Keratinocyte (primary cell): ENCODE data around the gene GRK5. TPM values are rescaled to one million over a fixed set of nuclear protein-coding genes. Genes with fewer than 3 reads are reported as not detected.

ENCODE experiments used
- DNase-seq: peaks from one replicate; pipeline ENCODE4 v3.0.0-alpha.2; 2011; ENCODE audit warnings: low read depth, missing footprints, low spot score
- FAIRE-seq: peaks from 2 replicates; lab custom pipeline; 2011; peaks lifted over from hg19 to GRCh38; lab: Jason Lieb, UNC
- H2AFZ ChIP-seq: 2 replicates; pipeline ENCODE4 v1.6.0; 2012; ENCODE audit warnings: low read length, control low read depth, inconsistent platforms; ENCODE audit not compliant: control insufficient read depth
- H3K27ac ChIP-seq: 2 replicates; pipeline ENCODE4 v1.5.1; 2011; ENCODE audit warnings: low read length; ENCODE audit not compliant: control insufficient read depth, insufficient read depth
- H3K27me3 ChIP-seq: 3 replicates; pipeline ENCODE4 v1.6.0; 2011; ENCODE audit warnings: low read length; ENCODE audit not compliant: control insufficient read depth, insufficient read depth; ENCODE audit errors: extremely low read depth
- H3K36me3 ChIP-seq, 2 experiments: 2 replicates in 1 of 2; 3 replicates in 1 of 2; pipeline ENCODE4 v1.5.1; 2011; ENCODE audit warnings: low read length in 2 of 2, mild to moderate bottlenecking in 1 of 2; ENCODE audit not compliant: control insufficient read depth in 2 of 2, insufficient read depth in 2 of 2; ENCODE audit errors: extremely low read depth in 1 of 2
- H3K4me1 ChIP-seq: 3 replicates; pipeline ENCODE4 v1.5.1; 2011; ENCODE audit warnings: low read length; ENCODE audit not compliant: control insufficient read depth, insufficient read depth; ENCODE audit errors: extremely low read depth
- H3K4me2 ChIP-seq: 3 replicates; pipeline ENCODE4 v1.6.0; 2011; ENCODE audit warnings: low read depth, low read length; ENCODE audit not compliant: control insufficient read depth, insufficient read depth; ENCODE audit errors: extremely low read depth
- H3K4me3 ChIP-seq, 3 experiments: fragments of 200-600 bp in 1 of 3; sonication (generic) in 1 of 3; 2 replicates in 2 of 3; 3 replicates in 1 of 3; pipeline ENCODE4 v1.5.1; 2011 to 2016; ENCODE audit warnings: low read length in 3 of 3, mild to moderate bottlenecking in 3 of 3, control low read depth in 2 of 3, inconsistent platforms in 1 of 3, low read depth in 1 of 3, mixed read lengths in 1 of 3, mixed run types in 1 of 3, moderate library complexity in 1 of 3; ENCODE audit not compliant: control insufficient read depth in 2 of 3, insufficient read depth in 2 of 3; ENCODE audit errors: extremely low read depth in 1 of 3
- H3K79me2 ChIP-seq: 2 replicates; pipeline ENCODE4 v1.6.0; 2012; ENCODE audit warnings: low read length; ENCODE audit not compliant: control insufficient read depth, insufficient read depth
- H3K9ac ChIP-seq: 3 replicates; pipeline ENCODE4 v1.6.0; 2011; ENCODE audit warnings: low read length; ENCODE audit not compliant: control insufficient read depth, insufficient read depth; ENCODE audit errors: extremely low read depth
- H3K9me1 ChIP-seq: 3 replicates; pipeline ENCODE4 v1.6.0; 2011; ENCODE audit warnings: low read length; ENCODE audit not compliant: control insufficient read depth, insufficient read depth; ENCODE audit errors: extremely low read depth
- H3K9me3 ChIP-seq: 2 replicates; pipeline ENCODE4 v1.5.1; 2012; ENCODE audit warnings: low read depth, low read length; ENCODE audit not compliant: control insufficient read depth
- H4K20me1 ChIP-seq: 3 replicates; pipeline ENCODE4 v1.6.0; 2011; ENCODE audit warnings: low read length; ENCODE audit not compliant: control insufficient read depth, insufficient read depth; ENCODE audit errors: extremely low read depth
- EZH2 ChIP-seq: IDR thresholded peaks from one replicate; pipeline ENCODE4 v1.6.1; 2012; ENCODE audit warnings: inconsistent platforms, mild to moderate bottlenecking, low read length, moderate library complexity
- dilution Hi-C: fragments of 300-500 bp; cut with MboI; formaldehyde crosslinking; loops from one replicate; pipeline ENCODE4 v1.7.0; 2020; ENCODE audit warnings: low sequenced_read_pairs; ENCODE audit not compliant: extremely low pct_ligation_motif_present
- polyA plus RNA-seq, 5 experiments: library from polyadenylated mRNA; depleted of rRNA in 3 of 5; stranded (reverse) in 3 of 5; stranded (forward) in 1 of 5; unstranded in 1 of 5; fragments of >200 nt; gene quantifications; 1 replicate in 1 of 5; 2 replicates in 3 of 5; 3 replicates in 1 of 5; pipeline versions ENCODE4 v1.2.1 to v1.2.3, GENCODE V29; 2011 to 2012; ENCODE audit warnings: missing spikeins in 2 of 5, low read depth in 1 of 5, low replicate concordance in 1 of 5
- TF ChIP-seq, protein P1 (sequence below), 3 experiments: IDR thresholded peaks in 1 of 3; conservative IDR thresholded peaks in 1 of 3; optimal IDR thresholded peaks in 1 of 3; 2 replicates in 2 of 3; 3 replicates in 1 of 3; pipeline versions ENCODE3 to v1.5.1; 2011; ENCODE audit warnings: low read length in 3 of 3, mild to moderate bottlenecking in 3 of 3, moderate library complexity in 2 of 3, control low read depth in 1 of 3, inconsistent platforms in 1 of 3; ENCODE audit not compliant: insufficient read depth in 2 of 3; ENCODE audit errors: extremely low read depth in 1 of 3

Gene GRK5
- polyA plus RNA-seq, 1 donor (not counting 4 experiments of a cell fraction or from before 2014, with no cell fraction given): 7.6 TPM

DNA sequence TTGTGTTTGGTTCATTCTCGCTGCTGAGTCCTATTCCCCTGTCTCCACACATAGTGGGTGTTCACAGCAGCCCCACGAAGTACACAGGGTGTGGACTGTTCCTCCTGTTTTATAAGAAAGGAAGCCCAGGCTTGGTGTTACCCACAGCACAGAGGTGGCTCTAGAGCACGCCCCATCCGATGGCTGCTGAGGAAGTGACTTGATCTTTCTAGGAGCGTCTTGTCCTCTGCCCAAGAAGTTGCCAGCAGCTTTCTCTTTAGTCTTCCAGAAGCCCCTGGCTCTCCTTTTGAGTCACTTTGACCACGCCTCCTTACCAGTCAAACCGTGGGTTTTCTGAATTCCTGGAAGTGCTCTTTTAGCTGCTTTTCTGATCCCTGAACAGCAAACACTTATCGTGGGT is 94.0 kb downstream of the GRK5 start:
- Histone ChIP-seq H3K9me1 (no peaks in the 10 kb centered on the region), H3K9me3 (no peaks in the 10 kb centered on the region), H2AFZ (no peak overlapping the region), H3K27ac (no peak overlapping the region), H3K79me2 (no peaks in the 10 kb centered on the region), H3K27me3 (no peaks in the 10 kb centered on the region), H3K4me3 (no peak overlapping the region), H3K4me1 (peaks cover 29% of the 10 kb centered on the region), H4K20me1 (no peaks in the 10 kb centered on the region), H3K9ac (no peak overlapping the region), H3K4me2 (no peak overlapping the region), H3K36me3 (no peaks in the 10 kb centered on the region)
- DNase-seq (no peak), FAIRE-seq (no peak)
- dilution Hi-C loops: no loop called here
- TF ChIP-seq, protein P1, sequence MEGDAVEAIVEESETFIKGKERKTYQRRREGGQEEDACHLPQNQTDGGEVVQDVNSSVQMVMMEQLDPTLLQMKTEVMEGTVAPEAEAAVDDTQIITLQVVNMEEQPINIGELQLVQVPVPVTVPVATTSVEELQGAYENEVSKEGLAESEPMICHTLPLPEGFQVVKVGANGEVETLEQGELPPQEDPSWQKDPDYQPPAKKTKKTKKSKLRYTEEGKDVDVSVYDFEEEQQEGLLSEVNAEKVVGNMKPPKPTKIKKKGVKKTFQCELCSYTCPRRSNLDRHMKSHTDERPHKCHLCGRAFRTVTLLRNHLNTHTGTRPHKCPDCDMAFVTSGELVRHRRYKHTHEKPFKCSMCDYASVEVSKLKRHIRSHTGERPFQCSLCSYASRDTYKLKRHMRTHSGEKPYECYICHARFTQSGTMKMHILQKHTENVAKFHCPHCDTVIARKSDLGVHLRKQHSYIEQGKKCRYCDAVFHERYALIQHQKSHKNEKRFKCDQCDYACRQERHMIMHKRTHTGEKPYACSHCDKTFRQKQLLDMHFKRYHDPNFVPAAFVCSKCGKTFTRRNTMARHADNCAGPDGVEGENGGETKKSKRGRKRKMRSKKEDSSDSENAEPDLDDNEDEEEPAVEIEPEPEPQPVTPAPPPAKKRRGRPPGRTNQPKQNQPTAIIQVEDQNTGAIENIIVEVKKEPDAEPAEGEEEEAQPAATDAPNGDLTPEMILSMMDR (optimal IDR thresholded peaks at IDR 0.05 in 1 of 3, IDR thresholded peaks at IDR 0.05 in 1 of 3, conservative IDR thresholded peaks at IDR 0.05 in 1 of 3; ENCODE audit: extremely low read depth in 1 of 3, insufficient read depth in 2 of 3, low read length in 3 of 3): no peak
- TF ChIP-seq EZH2: no peak

DNA sequence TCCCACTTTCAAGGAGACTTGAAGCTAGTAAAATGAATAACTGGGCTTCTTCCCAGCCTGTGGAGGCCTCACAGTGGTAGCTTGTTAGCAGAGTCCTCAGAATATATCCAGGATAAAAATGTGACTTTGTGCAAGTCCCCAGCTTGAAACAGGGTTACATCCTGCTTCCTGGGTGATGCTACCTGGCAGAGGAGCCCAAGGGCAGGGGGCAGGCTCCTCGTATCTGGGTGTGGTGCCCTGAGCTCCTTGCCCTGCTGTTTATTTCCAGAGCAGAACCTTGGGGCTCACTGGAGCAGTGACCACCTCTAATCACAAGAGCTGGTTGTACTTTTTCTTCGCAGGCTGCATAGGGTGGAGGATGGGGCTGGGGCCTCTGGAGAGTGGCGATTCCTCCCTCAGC is 94.8 kb downstream of the GRK5 start:
- no peak overlapping the region for H2AFZ ChIP-seq
- FAIRE-seq (no peak), DNase-seq (no peak)
- dilution Hi-C loops: no loop called here
- H4K20me1 ChIP-seq: no peaks in the 10 kb centered on the region
- no peaks in the 10 kb centered on the region for H3K27me3 ChIP-seq
- no peak overlapping the region for H3K4me3 ChIP-seq
- H3K9me3 ChIP-seq: no peaks in the 10 kb centered on the region
- H3K36me3 ChIP-seq: no peaks in the 10 kb centered on the region
- TF ChIP-seq EZH2: no peak
- TF ChIP-seq, protein P1 (optimal IDR thresholded peaks at IDR 0.05 in 1 of 3, IDR thresholded peaks at IDR 0.05 in 1 of 3, conservative IDR thresholded peaks at IDR 0.05 in 1 of 3; ENCODE audit: extremely low read depth in 1 of 3, insufficient read depth in 2 of 3, low read length in 3 of 3): no peak
- no peak overlapping the region for H3K4me2 ChIP-seq
- H3K9ac ChIP-seq: no peak overlapping the region
- peaks cover 2% of the 10 kb centered on the region for H3K9me1 ChIP-seq
- H3K79me2 ChIP-seq: no peaks in the 10 kb centered on the region
- H3K27ac ChIP-seq: no peak overlapping the region
- peaks cover 37% of the 10 kb centered on the region for H3K4me1 ChIP-seq
